GM04503 (cell line): Measurements from ENCODE around the gene DNAJC11.
"Not testable (repeated sequence)": the region's sequence is repeated elsewhere in the genome, so short reads cannot be mapped to it uniquely, and the experiment has no call there.

ENCODE experiments used
- DNase-seq: peaks from one replicate; pipeline ENCODE4 v3.0.0-alpha.2; 2012; ENCODE audit warnings: low read depth

Gene DNAJC11

DNA sequence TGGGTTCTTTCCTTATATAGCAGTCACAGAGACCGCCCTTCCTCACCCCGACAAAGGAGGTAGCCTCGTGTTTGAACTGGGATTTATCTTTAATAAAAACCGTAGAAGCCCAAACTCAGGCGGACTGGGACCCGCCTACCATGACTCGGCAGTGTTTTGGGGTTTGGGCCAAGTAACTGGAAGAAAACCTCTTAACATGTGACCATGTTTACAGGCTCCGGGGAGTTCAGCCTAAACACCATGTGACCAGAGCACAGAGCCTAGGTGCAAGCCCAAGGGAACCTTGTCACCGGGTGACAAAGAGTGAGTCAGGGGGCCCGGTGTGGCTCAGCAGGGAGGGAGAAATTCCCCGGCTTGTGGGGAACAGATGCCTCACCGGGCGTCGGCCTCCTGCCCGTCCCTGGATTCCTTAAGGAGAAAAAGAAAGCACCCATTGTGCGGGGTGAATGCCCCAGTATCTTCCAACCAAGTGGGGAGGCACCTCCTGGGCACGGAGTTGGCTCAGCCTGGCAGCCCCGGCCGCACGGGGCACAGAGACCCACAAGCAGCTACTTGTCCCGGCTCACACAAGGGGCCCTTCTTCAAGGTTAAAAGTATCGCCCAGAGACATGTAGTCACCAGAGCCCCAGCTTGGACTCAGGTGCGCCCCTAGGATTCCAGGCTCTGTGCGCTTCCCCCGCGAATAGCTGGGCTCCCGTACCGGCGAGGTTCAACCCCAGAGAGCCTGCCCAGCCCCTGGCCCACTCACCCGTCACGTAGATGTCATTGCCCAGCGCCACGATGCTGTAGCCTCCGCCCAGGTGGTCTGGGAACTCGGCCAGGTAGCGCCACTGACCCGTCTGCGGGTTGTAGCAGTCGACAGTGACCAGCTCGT is 100.3 kb downstream of the DNAJC11 start:
- peak; percentile 85 for DNase-seq

DNA sequence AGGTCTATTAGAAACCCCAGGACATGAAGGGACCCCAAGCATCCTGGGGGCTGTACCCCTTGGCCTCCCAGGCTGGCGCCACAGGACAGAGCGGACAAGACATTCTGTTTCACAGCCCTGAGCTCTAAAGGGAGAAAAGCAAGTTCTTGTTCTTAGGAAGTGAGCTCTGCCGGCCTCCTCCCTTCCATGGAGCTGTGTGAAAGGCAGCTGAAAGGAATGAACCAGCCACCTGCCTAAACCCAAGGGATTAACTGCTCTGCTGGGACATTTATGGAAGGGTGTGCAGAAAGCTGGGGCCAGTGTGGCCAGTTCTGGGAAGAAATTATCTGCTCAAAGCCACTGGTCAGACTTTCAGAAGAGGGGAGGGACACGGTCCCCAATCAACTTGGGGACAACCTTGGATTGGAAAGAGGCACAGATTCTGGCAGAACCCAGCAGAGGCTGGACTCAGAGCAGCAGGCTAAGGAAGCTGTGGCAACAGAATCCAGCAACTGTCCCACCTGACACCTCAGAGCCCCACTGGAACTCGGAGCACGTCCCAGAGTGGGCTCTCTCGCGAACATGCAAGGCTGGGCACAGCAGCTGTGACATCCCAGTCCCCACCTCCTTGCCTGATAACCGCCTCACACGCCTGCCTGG is 101.1 kb downstream of the DNAJC11 start:
- DNase-seq = no peak

DNA sequence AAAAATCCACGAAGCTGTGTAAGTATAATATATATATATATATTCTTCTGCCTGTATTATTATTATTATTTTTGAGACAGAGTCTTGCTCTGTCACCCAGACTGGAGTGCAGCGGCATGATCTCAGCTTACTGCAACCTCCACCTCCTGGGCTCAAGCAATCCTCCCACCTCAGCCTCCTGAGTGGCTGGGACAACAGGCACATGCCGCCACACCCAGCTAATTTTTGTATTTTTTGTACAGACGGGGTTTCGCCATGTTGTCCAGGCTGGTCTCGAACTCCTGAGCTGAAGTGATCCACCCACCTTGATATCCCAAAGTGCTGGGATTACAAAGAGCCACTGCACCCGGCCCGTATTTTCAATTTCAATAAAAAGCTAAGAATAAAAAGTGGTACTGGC is 101.6 kb downstream of the DNAJC11 start:
- not testable (repeated sequence) for DNase-seq

GRCh38 chr1:6599141-6599975 is 102.3 kb downstream of the DNAJC11 start:
- DNase-seq = no peak

DNA sequence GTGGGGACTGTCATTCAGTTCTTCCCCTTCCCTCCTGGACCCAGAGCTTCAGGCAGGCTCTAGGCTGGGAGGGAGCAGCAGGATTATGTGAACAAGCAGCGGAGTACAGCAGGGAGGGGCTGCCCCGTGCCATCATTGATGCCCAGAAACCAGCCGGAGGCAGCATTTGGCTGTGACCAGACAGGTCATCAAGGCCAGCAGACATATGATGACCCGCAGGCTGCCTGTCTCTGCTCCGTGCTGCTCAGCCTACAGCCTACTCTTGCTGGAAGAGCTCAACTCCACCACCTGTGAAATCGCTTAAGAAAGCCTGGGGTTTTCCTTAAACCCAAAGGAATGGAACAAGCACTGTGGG is 103.9 kb downstream of the DNAJC11 start:
- DNase-seq = no peak

DNA sequence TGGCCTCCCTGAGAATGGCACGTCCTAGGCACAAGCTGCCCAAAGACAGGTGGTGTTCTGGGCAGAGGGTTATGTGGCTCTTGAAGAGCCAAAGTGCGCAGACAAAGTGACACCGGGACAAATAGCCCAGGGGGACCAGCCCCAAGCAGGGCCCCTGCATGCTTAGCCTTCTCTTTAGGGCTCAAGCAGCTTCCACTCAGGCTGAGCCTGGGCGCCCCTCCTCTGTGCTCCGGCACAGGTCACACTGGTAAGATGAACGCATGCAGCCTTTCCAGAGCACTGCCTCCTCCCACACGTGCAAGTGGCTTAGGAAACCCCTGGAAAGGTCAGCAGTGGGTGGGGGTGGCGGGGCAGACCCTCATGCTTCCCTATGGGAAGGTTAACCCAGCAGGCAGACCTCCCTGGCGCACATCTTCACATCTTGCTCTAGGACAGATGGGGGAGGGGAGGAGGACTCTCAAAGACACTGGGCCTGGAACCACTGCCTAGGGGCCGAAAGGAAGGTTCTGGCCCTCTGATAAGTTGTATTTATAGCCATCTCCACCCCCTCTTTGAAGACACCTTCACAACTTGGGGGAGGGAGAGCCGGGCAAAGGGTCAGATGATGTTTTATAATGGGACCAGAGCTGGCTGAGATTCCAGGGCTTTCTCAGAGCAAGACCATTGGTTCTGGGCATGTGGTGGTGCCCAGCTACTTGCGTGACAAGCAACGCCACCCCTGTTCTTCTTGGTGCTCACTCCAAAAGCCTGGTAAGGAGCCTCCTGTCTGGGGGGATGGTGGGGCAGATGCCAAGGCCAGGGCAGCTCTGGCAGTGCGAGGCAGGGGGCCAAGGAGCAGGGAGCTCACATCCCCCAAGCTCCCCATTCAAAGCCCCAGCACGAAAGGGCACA is 104.5 kb downstream of the DNAJC11 start:
- no peak for DNase-seq

DNA sequence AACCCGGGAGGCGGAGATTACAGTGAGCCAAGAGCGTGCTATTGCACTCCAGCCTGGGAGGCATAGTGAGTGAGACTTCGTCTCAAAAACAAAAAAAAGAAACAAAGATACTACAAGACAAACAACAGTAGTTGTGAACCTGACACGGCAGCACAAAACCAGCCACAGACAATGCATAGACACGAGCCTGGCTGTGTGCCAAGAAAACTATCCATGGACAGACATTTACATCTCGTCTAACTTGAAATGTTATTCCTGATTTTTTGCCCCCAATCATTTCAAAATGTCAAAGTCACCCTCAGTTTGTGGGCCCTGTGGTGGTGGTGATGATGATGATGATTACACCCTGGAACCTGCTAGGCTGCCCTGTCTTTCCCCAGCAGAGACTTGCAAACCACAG is 105.3 kb downstream of the DNAJC11 start:
- no peak for DNase-seq

DNA sequence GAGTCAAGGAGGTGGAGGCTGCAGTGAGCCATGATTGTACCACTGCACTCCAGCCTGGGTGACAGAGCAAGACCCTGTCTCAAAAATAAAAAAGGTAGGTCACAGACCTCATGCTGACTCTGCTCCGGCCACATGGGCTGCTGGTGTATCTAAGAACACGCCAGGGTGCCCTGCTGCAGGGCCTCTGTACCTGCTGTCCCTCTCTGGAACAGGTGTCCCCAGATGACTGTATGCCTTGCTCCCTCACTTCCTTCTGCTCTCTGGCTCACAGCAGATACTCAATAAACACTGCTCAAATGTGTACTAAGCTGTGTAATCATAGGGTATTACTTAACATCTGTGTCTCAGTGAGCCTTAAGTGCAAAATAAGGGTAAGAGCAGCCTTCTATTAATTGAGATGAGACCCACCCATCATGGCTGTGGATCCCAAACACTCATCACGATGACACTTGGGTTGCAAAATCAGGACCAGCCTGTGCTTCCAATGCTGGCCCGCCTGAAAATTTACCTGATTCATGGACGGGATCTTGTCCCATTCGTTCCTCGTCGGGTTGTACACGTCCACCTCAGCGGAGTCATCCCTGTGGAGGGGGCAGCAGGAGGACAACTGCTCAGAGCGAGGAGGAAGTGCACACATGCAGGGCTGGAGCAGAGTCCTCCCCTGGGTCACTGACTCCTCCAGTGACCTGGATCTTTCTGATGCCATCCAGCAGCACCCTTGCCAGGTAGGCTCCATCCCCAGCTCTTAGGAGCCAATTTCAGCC is 106.5 kb downstream of the DNAJC11 start:
- no peak for DNase-seq

DNA sequence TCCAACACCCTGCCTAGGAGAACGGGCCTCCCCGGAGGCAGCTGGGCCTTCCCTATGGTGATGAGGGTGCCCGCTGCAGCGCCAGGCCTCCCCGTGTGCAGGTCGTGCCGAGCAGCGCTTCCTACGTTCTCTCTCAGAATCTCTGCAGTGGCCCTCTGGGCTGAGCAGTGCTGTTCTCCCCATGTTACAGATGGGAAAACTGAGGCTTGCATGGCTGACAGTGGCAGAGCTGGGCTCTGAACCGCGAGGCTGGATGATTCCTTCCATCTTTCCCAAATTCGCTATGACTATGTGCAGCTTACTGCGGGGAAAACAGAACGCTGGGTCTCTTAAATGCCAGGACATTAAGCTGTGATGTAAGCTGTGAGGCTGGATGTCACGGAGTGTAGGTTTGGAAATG is 107.8 kb downstream of the DNAJC11 start:
- DNase-seq = no peak

GRCh38 chr1:6592865-6593593 is 108.6 kb downstream of the DNAJC11 start:
- no peak for DNase-seq

DNA sequence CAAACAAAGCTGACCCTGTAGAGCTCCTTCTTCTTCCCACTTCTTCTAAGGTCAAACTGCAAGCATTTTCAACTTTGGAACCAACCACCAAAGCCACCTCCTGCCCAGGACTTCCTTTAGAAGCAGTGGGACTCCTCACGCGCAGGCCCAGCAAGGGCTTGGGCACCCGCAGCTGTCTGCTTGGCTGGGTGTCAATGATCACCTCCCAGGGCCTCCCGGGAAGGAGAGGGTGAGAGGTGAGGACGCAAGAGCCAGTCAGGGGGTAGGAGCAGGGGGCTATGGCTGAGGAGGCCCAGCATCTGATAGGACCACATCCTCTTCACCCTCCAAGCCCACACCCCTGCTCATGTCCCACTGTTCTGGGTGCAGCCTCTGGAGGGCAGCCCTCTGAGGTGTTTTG is 109.2 kb downstream of the DNAJC11 start:
- no peak for DNase-seq

DNA sequence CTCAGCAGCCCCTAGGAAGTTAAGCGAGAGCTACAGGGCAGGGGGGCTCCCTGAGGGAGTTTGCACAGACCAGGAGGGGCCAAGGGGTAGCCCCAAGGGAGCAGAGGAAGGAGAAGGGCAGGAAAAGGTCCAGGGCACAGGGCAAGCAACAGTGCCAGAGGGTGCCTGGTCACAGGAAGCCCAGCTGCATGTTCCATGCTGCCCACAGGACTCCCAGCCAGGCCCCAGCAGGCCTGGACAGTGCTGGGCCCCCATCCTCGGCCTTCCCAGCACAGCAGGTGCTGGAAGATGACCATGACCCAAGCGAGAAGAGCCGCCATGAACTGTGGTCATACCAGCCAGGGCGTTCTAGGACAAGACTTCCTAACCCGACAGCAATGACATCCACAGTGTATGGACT is 110.0 kb downstream of the DNAJC11 start:
- DNase-seq = no peak

DNA sequence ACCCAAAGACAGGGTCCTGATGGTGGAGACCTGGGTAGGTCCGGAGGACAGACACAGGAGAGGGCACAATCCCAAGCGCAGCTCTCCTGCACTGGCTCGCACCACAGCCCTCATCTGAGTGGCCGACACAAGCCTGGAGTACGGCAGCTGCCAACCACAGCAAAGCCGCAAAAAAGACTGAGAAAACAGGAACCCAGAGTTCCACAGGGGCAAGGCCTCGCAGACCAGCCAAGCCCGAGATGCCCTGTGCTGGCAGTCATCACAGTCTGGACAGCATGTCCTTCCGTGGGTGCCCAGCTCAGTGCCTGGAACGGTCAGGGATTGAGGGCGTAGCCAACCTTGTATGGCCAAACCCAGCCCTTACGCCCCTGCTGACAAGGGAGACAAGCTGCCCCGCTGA is 110.4 kb downstream of the DNAJC11 start:
- no peak for DNase-seq

GRCh38 chr1:6590046-6590445 is 111.6 kb downstream of the DNAJC11 start:
- DNase-seq = no peak

- DNase-seq = no peak
These were observed 112.6 kb downstream of the DNAJC11 start for GRCh38 chr1:6588893-6589520.

GRCh38 chr1:6588128-6588892 is 113.3 kb downstream of the DNAJC11 start:
- no peak for DNase-seq

- DNase-seq = no peak
These were observed 114.2 kb downstream of the DNAJC11 start for GRCh38 chr1:6587261-6588005.

DNA sequence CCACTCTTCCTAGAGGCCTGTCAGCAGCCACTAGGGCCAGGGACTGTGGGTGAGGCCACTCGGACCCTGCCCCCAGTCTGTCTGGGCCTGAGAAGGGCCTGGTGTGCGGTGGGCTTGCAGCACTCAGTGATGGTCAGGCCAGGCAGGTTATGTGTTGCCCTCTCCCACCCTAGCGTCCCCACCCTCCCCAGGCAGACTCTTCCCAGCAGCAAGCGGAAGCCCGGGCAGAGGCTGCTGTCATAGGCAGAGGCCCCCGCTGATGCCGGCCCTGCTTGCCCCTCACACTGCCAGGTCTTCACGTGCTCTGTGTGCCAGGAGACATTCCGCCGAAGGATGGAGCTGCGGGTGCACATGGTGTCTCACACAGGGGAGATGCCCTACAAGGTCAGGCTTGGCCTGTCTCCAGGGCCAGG is 115.2 kb downstream of the DNAJC11 start:
- DNase-seq = no peak
